Ovary (tissue), 3 donors: ENCODE results near the gene NCEH1.

Experiments
- EP300 ChIP-seq: sonication (generic); formaldehyde crosslinking; IDR thresholded peaks from one replicate; pipeline ENCODE4 v1.6.1; 2017; ENCODE audit warnings: antibody characterized with exemption
- POLR2A ChIP-seq: fragments of 450-650 bp; IDR thresholded peaks from one replicate; pipeline ENCODE4 v1.6.1; 2017; ENCODE audit warnings: antibody characterized with exemption, mild to moderate bottlenecking, moderate library complexity
- TF ChIP-seq, protein P1 (sequence below), 3 donors: fragments of 450-650 bp in 2 of 3; fragments of 200-600 bp in 1 of 3; IDR thresholded peaks; one replicate each; pipeline versions ENCODE4 v1.5.1 to v1.8.0; 2016 to 2022; ENCODE audit warnings: antibody characterized with exemption in 3 of 3, mild to moderate bottlenecking in 1 of 3
- donor health status: DM: no; HTN: no; CAD: no.

DNA sequence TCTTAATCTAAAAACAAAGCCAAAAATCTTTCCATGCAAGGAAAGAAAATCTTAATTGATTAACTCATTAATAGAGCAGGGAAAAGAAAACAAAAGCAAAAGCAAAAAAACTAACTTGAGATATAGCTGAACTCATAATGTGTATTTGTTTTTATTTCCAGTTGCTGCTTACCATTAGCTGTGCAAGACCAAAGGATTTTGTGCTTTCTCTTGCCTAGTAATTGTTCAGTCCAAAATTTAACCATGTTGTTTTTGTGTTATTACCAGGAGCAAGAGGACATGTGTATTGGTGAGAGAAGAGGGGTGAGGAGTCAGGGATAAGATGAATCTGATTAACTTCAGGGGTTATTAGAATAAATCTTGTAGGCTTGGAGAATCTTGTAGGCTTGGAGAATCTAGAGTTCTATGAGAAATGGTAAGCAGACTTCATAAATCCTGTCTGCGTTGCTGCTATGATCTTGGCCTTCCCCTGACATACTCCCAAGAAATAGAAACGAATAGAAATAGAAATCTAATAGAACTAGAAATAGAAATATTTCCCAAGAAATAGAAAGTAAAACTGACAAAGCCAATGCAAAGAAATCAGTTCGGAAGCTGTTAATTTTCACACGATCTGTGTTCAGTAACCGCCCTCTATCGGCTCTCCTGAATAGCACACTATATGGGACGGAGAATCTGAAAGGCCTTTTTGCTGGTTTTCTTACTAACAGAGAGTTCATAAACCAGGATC is 115.0 kb downstream of the NCEH1 start:
- TF ChIP-seq, protein P1, sequence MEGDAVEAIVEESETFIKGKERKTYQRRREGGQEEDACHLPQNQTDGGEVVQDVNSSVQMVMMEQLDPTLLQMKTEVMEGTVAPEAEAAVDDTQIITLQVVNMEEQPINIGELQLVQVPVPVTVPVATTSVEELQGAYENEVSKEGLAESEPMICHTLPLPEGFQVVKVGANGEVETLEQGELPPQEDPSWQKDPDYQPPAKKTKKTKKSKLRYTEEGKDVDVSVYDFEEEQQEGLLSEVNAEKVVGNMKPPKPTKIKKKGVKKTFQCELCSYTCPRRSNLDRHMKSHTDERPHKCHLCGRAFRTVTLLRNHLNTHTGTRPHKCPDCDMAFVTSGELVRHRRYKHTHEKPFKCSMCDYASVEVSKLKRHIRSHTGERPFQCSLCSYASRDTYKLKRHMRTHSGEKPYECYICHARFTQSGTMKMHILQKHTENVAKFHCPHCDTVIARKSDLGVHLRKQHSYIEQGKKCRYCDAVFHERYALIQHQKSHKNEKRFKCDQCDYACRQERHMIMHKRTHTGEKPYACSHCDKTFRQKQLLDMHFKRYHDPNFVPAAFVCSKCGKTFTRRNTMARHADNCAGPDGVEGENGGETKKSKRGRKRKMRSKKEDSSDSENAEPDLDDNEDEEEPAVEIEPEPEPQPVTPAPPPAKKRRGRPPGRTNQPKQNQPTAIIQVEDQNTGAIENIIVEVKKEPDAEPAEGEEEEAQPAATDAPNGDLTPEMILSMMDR (IDR thresholded peaks at IDR 0.05) = peak; percentile 57 to 89 (median 77)
- TF ChIP-seq EP300 = no peak
- no peak for TF ChIP-seq POLR2A
